AG04450 (cell line): Measurements from ENCODE around the gene RNF152. TPM values are rescaled to one million over a fixed set of nuclear protein-coding genes. Genes with fewer than 3 reads are reported as not detected.
"Not testable (repeated sequence)": the region's sequence is repeated elsewhere in the genome, so short reads cannot be mapped to it uniquely, and the experiment has no call there.

Source experiments
- CTCF ChIA-PET: fragments of 300-600, 350-600 bp; formaldehyde crosslinking; extraction: SDS; loops from one replicate; lab custom pipeline; 2022; ENCODE audit warnings: antibody characterized with exemption, inconsistent platforms; lab: Charles Lee
- POLR2A ChIA-PET: fragments of 350-600 bp; formaldehyde crosslinking; extraction: SDS; loops from one replicate; lab custom pipeline; 2021; ENCODE audit warnings: antibody characterized with exemption, inconsistent platforms; lab: Yijun Ruan, JAX
- DNase-seq: peaks from one replicate; pipeline ENCODE4 v3.0.0-alpha.2; 2011; ENCODE audit warnings: low read depth, low spot score
- H3K27ac ChIP-seq: one replicate; pipeline ENCODE4 v1.5.1; 2012; ENCODE audit warnings: low read depth, low read length, control low read depth
- H3K27me3 ChIP-seq: one replicate; pipeline ENCODE4 v1.6.0; 2012; ENCODE audit warnings: low read length; ENCODE audit not compliant: control insufficient read depth, insufficient read depth
- H3K4me3 ChIP-seq: 2 replicates; pipeline ENCODE4 v1.5.1; 2011; ENCODE audit warnings: mild to moderate bottlenecking, low read depth, low read length, control low read depth
- H3K9me3 ChIP-seq: 2 replicates; pipeline ENCODE4 v1.5.1; 2012; ENCODE audit warnings: low read length; ENCODE audit not compliant: control insufficient read depth, insufficient read depth
- CTCF ChIP-seq: IDR thresholded peaks from 2 replicates; pipeline ENCODE4 v1.5.1; 2011; ENCODE audit warnings: low read depth, low read length, control low read depth, inconsistent platforms
- polyA plus RNA-seq: library from polyadenylated mRNA; depleted of rRNA; stranded (reverse); fragments of >200 nt; gene quantifications from 2 replicates; pipeline ENCODE4 v1.2.3, GENCODE V29; 2011

RNF152 gene
- polyA plus RNA-seq, 1 experiment: 5.0 TPM

GRCh38 chr18:61808286-61808685 is 84.5 kb downstream of the RNF152 start:
- no peak for TF ChIP-seq CTCF
- no peaks in the 10 kb centered on the region for H3K27me3 ChIP-seq
- ChIA-PET CTCF (interaction anchor here (0.6 to 3.5 kb wide), 3 partner anchors 72 to 226 kb away, joined by 3 to 17 read pairs (median 4); no protein-coding TSS in a partner anchor), POLR2A (interaction anchor here (0.6 to 0.7 kb wide), 2 partner anchors 17 to 42 kb away, joined by 3 to 6 read pairs; no protein-coding TSS in a partner anchor)
- no peaks in the 10 kb centered on the region for H3K9me3 ChIP-seq
- H3K4me3 ChIP-seq: no peak overlapping the region
- DNase-seq: no peak
- H3K27ac ChIP-seq: no peak overlapping the region

GRCh38 chr18:61803393-61803792 is 89.4 kb downstream of the RNF152 start:
- DNase-seq: no peak
- H3K4me3 ChIP-seq: no peak overlapping the region
- TF ChIP-seq CTCF: no peak
- H3K27me3 ChIP-seq: no peaks in the 10 kb centered on the region
- POLR2A ChIA-PET: no interaction called here
- H3K27ac ChIP-seq: no peak overlapping the region
- CTCF ChIA-PET: interaction anchor here (0.6 kb wide), 1 partner anchor 251 kb away, joined by 3 read pairs; no protein-coding TSS in a partner anchor
- no peaks in the 10 kb centered on the region for H3K9me3 ChIP-seq

- no peak overlapping the region for H3K27ac ChIP-seq
- no peak overlapping the region for H3K4me3 ChIP-seq
- CTCF ChIA-PET: no interaction called here
- DNase-seq: no peak
- POLR2A ChIA-PET: no interaction called here
- no peaks in the 10 kb centered on the region for H3K9me3 ChIP-seq
- no peaks in the 10 kb centered on the region for H3K27me3 ChIP-seq
- TF ChIP-seq CTCF: no peak
Measured at GRCh38 chr18:61797696-61798590, 94.9 kb downstream of the RNF152 start.

- H3K4me3 ChIP-seq: no peak overlapping the region
- no peak for TF ChIP-seq CTCF
- POLR2A ChIA-PET: no interaction called here
- H3K9me3 ChIP-seq: no peaks in the 10 kb centered on the region
- no peak overlapping the region for H3K27ac ChIP-seq
- no peaks in the 10 kb centered on the region for H3K27me3 ChIP-seq
- DNase-seq: no peak
- CTCF ChIA-PET: interaction anchor here (0.5 to 0.9 kb wide), 2 partner anchors 27 to 209 kb away, joined by 3 read pairs; no protein-coding TSS in a partner anchor
Measured at GRCh38 chr18:61791031-61791430, 101.8 kb downstream of the RNF152 start.

GRCh38 chr18:61787011-61787670 is 105.7 kb downstream of the RNF152 start:
- CTCF ChIA-PET, H3K27ac ChIP-seq, POLR2A ChIA-PET: not testable (repeated sequence)

More at GRCh38 chr18:61787011-61787670, 105.7 kb downstream of the RNF152 start:
- H3K27me3 ChIP-seq, DNase-seq, H3K4me3 ChIP-seq, H3K9me3 ChIP-seq: not testable (repeated sequence)
